ENCODE measurements around the gene ZSCAN31.
A peak's percentile ranks its signal among the peaks of the same experiment; 100 is the strongest.
"Not testable (repeated sequence)": the region's sequence is repeated elsewhere in the genome, so short reads cannot be mapped to it uniquely, and the experiment has no call there.

ZSCAN31 gene

GRCh38 chr6:28351493-28351925, 15.6 kb upstream of the ZSCAN31 start:
- no peak for DNase-seq

GRCh38 chr6:28351087-28351486, 15.1 kb upstream of the ZSCAN31 start:
- DNase-seq, result no peak

- DNase-seq, result peak; percentile 86
Measured at GRCh38 chr6:28349892-28350737, 14.2 kb upstream of the ZSCAN31 start, which contains the start of gene ZKSCAN3. TSS of gene ZKSCAN3 (plus strand) at chr6:28349947. CDS start at chr6:28359587, 9,640 bp downstream.

GRCh38 chr6:28349344-28349891, 13.5 kb upstream of the ZSCAN31 start:
- DNase-seq, result peak; percentile 50

- no peak for DNase-seq
Measured at GRCh38 chr6:28347119-28347518, 11.2 kb upstream of the ZSCAN31 start.

DNA sequence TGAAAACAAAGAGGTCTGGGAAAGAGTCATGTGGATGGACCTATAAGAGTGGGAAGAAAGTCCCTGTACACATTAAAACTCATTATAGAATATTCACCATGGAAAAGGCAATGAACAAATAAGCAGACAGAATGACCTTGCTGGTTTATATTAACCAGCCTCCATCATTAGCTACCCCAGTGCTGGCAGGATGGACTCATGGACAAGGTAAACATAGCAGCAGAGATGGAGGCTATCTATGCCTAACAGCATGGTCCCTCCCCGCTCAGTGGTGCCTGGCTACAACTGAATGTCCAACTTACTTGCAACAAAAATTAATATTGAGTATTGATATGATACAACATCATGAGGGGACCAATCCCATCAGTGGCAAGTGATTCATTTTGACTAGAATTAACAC, 9.3 kb upstream of the ZSCAN31 start:
- no peak for DNase-seq

DNA sequence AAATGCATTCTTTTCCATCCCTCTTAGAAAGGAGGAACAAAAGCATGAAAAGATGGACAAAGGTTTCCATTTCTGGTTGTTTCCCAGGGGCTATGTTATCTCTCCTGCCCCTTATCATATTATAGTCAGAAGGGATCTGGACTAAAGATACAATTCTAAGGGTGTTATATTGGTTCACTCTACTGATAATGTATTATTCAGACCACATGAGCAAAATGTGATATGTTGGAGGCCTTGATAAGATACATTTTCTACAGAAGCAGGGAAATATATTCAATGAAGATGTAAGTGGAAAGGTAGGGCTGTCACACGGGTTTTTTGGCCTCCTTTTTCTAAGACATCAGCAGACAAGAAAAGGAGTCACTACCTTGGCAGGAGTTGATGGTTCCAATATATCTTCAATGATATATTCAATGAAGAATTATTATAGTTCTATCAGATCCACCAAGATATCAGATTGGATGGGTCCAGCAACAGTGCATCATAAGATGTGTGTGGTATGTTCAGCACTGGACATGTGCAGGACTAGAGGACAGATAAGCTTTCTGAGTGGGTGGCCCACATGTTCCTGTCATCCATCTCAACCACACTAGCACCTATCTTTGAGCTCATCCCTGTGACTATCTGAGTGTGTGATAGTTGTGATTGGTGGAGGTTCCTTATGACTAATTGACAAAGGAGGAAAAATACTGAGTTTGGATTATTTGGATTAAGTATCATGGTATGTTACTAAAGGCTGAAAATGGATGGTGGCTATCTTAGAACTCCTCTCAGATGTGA, 8.1 kb upstream of the ZSCAN31 start:
- no peak for DNase-seq

- no peak for DNase-seq
Measured at GRCh38 chr6:28340310-28341095, 4.6 kb upstream of the ZSCAN31 start.

DNA sequence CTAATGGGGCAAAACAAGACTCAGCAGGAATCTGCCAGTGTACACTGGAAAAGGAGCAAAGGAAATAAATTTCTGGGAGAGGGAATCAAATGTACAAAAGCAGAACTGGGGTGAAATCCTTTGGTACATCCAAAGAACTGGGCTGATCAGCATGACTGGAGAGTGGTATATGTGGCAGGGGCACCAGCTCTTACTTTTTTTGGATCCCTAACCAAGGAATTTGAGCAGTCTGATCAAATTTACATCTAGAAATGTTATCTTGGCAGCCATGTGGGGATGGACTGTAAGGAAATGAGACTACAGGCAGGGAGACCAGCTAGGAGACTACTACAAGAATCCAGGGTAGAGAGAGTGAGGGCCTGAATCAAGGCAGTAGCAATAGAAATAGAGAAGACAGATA, 1.2 kb upstream of the ZSCAN31 start:
- DNase-seq, result peak; percentile 2

- DNase-seq, result peak; percentile 58
Measured at GRCh38 chr6:28336284-28337120, 554 bp upstream of the ZSCAN31 start.

DNA sequence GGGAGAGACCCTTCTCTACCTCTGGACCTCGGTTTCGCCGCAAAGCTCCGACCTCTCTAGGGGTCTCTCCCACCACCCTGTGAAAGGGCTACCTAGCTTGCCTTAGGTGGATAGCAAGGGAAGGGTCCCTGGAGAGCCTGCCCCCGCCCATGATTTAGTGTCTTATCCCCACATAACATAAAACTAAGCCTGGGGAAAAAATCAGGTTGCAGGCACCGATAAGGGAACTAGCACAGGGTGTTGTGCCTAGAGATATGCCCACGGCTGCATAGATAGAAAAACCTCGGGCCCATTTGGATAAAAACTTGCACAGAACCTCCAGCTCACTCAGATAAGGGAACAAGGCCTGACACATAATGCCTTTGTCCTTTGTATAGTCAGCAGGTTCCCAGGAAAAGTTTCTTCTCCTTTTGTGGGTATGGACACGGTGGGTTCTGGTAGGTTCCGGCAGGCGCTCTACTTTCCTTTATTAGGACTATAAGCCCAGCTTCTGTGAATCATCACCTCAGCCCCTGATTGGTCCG, 846 bp downstream of the ZSCAN31 start:
- DNase-seq, result no peak

GRCh38 chr6:28334286-28335039, 1.5 kb downstream of the ZSCAN31 start:
- DNase-seq, result no peak

DNA sequence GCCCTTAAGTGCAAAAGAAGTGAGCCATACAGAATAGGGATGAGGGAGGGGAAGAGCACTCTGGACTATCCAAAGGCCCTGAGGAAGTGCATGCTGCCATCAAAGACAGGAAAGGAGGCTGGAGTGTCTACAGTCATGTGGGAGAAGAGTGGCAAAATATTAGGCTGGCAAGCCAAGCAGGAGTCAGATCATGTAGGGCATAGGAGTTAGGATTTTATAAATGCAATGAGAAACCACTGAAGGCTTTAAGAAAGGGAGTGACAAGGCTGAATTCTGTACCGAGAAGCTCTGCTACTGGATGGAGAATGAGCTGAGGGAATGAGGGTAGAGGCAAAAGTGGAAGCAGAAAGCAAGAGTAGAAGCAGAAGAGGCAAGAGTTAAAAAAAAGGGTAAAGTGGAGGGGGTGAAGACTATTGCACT, 2.3 kb downstream of the ZSCAN31 start:
- no peak for DNase-seq

GRCh38 chr6:28333047-28333446, 2.9 kb downstream of the ZSCAN31 start:
- no peak for DNase-seq

DNA sequence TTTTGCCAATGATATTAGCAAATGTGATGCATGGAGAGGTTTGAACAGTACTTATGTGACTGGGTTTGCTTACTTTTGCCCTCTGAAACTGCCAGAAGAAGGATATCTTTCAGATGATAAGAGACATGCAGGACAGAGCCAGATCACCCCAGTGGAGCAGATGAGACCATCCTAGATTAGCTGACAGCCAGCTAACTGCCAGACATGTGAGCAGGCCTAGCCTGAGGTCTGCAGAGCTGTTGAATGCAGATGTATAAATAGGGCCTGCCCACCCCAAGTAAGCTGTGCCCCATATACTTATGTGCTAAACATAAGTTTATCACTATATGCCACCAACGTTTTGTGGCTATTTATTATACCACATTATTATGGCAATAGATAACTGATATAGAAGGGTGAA, 5.9 kb downstream of the ZSCAN31 start:
- DNase-seq, result no peak

DNA sequence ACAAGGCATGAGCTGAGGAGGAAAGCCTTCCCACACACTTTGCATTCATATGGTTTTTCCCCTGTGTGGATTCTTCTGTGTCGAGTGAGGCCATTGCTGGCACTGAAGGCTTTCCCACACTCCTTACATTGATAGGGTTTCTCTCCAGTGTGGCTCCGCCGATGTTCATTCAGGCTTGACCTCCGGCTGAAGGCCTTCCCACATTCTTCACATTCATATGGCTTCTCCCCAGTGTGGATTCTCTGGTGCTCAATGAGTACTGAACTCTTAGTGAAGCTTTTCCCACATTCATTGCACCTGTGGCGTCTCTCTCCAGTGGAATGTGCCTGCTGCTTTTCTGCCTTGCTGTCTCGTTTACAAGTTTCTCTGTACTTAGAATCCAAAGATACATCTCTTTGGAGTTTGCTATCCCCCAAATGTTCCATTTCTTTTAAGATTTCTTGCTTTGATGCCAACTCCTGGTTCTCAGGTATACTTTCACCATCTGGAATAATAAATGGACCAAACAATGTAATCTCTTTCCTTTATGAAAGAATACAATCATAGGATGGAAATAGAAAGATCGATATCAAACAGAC, 9.5 kb downstream of the ZSCAN31 start:
- DNase-seq, result no peak

GRCh38 chr6:28323813-28324424, 12.0 kb downstream of the ZSCAN31 start:
- DNase-seq, result no peak

DNA sequence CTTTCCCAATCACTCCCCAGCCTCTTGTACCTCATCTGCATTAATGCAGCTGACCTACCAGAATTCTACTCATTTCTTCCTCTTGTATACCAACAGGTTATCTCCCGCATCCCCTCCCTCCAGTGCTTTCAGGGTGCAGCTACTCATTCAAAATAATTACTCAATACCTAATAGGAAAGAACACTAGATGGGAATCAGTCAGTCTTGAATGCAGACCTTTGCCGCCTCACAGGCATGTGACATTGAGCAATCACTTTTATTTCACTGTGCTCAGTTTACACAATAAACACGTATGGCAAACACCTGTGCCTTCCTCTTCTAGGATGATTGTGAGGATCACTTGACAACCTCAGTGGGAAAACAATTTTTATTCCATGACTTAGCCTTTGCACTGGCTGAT, 13.3 kb downstream of the ZSCAN31 start:
- DNase-seq, result no peak

DNA sequence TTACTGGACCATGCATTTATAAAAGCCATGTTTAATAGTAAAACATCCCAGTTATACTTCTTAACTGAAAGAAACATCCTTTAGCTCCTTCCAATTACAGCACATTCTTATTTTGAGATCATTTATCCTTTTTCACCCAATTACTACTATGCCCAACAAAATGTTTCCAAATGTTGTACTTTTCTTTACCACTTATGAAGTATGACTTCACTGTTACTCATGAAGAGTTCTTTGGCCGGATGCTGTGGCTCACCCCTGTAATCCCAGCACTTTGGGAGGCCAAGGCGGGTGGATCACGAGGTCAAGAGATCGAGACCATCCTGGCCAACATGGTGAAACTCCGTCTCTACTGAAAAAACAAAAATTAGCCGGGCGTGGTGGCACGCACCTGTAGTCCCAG, 18.1 kb downstream of the ZSCAN31 start:
- DNase-seq, result not testable (repeated sequence)

GRCh38 chr6:28315628-28316027, 20.3 kb downstream of the ZSCAN31 start:
- no peak for DNase-seq

All from NCI-H146 (cell line).